HepG2 (cell line): ENCODE measurements around the gene MAPRE3. TPM values are rescaled to one million over a fixed set of nuclear protein-coding genes. Genes with fewer than 3 reads are reported as not detected.

Source experiments
- ATAC-seq: fragments of 200-7000 bp; cut with Tn5 transposase; 3 replicates; pipeline ENCODE4 v1.9.1; 2020; ENCODE audit warnings: mild to moderate bottlenecking, moderate library complexity
- BruUV-seq: library from RNA; stranded (reverse); fragments of 400-500 nt; replicated peaks from 2 replicates; lab custom pipeline; 2021; lab: Mats Ljungman, UMichigan
- CTCF ChIA-PET: fragments of 300-600 bp; formaldehyde crosslinking; extraction: SDS; loops from one replicate; lab custom pipeline; 2021; ENCODE audit warnings: low total read pairs, inconsistent platforms, low intra/inter-chr PET ratio; lab: Yijun Ruan, JAX
- POLR2A ChIA-PET: fragments of 350-600 bp; sonication (Branson Sonifier 250); formaldehyde crosslinking; loops from one replicate; lab custom pipeline; 2020; ENCODE audit warnings: antibody characterized with exemption, inconsistent platforms; lab: Yijun Ruan, JAX
- DNase-seq: peaks from one replicate; pipeline ENCODE4 v3.0.0-alpha.2; 2015; ENCODE audit warnings: low spot score
- FAIRE-seq: peaks from 3 replicates; lab custom pipeline; 2011; peaks lifted over from hg19 to GRCh38; lab: Jason Lieb, UNC
- H2AFZ ChIP-seq: one replicate; pipeline ENCODE4 v1.6.1; 2011; ENCODE audit warnings: low read length, inconsistent platforms
- H3K27ac ChIP-seq: fragments of 300-600 bp; 3 replicates; pipeline ENCODE4 v1.8.0; 2011; ENCODE audit warnings: mixed run types, mild to moderate bottlenecking, mixed read lengths, low read length, inconsistent platforms; ENCODE audit not compliant: insufficient read depth; ENCODE audit errors: extremely low read length
- H3K27me3 ChIP-seq, 2 experiments: fragments of 200-600 bp in 1 of 2; 2 replicates in 1 of 2; 3 replicates in 1 of 2; pipeline versions ENCODE4 v1.6.0 to v1.8.0; 2011; ENCODE audit warnings: low read length in 2 of 2, mild to moderate bottlenecking in 2 of 2, moderate library complexity in 2 of 2, inconsistent platforms in 1 of 2; ENCODE audit not compliant: insufficient read depth in 2 of 2, control insufficient read depth in 1 of 2
- H3K36me3 ChIP-seq, 2 experiments: fragments of 200-600 bp in 1 of 2; replicated peaks in 1 of 2; 2 replicates in 1 of 2; 3 replicates in 1 of 2; pipeline versions ENCODE4 v1.5.1 to v1.8.0; 2011; ENCODE audit warnings: low read length in 2 of 2, inconsistent platforms in 1 of 2; ENCODE audit not compliant: insufficient read depth in 2 of 2, control insufficient read depth in 1 of 2
- H3K4me1 ChIP-seq: 2 replicates; pipeline ENCODE4 v1.5.1; 2012; ENCODE audit warnings: low read length, inconsistent platforms; ENCODE audit not compliant: insufficient read depth
- H3K4me2 ChIP-seq: 2 replicates; pipeline ENCODE4 v1.6.0; 2011; ENCODE audit warnings: low read depth, low read length, inconsistent platforms
- H3K4me3 ChIP-seq, 3 experiments: fragments of 200-600 bp in 1 of 3; sonication (generic), shearing (Covaris generic) in 1 of 3; replicated peaks in 1 of 3; 2 replicates each; pipeline ENCODE4 v1.5.1; 2011 to 2016; ENCODE audit warnings: low read length in 3 of 3, inconsistent platforms in 2 of 3, low read depth in 2 of 3, mild to moderate bottlenecking in 2 of 3, control low read depth in 1 of 3, mixed read lengths in 1 of 3; ENCODE audit not compliant: insufficient read depth in 1 of 3
- H3K79me2 ChIP-seq: one replicate; pipeline ENCODE4 v1.6.1; 2011; ENCODE audit warnings: low read length, inconsistent platforms; ENCODE audit not compliant: insufficient read depth
- H3K9ac ChIP-seq: 2 replicates; pipeline ENCODE4 v1.6.0; 2011; ENCODE audit warnings: mild to moderate bottlenecking, low read depth, low read length, inconsistent platforms; ENCODE audit not compliant: insufficient read depth
- H3K9me3 ChIP-seq: 2 replicates; pipeline ENCODE4 v1.5.1; 2012; ENCODE audit warnings: mild to moderate bottlenecking, low read length
- H4K20me1 ChIP-seq: 2 replicates; pipeline ENCODE4 v1.6.0; 2011; ENCODE audit warnings: inconsistent platforms, mild to moderate bottlenecking, low read length, moderate library complexity; ENCODE audit not compliant: insufficient read depth
- KLF6 ChIP-seq: IDR thresholded peaks from 2 replicates; pipeline ENCODE4 v1.8.0; 2016; ENCODE audit warnings: missing biosample characterization, missing genetic modification reagents
- SMAD9 ChIP-seq: sonication (generic); formaldehyde crosslinking; IDR thresholded peaks from 2 replicates; pipeline ENCODE4 v1.5.1; 2020; ENCODE audit warnings: mild to moderate bottlenecking, missing genetic modification reagents
- ZNF629 ChIP-seq: sonication (generic); formaldehyde crosslinking; conservative IDR thresholded peaks from 2 replicates; pipeline ENCODE4 v1.5.0; 2020; ENCODE audit warnings: missing genetic modification reagents
- WGBS: methylation state at CpG from one replicate; pipeline ENCODE4 v1.1.6; 2017; ENCODE audit warnings: low lambda C conversion rate; 5-methylcytosine and 5-hydroxymethylcytosine counted together
- in situ Hi-C: cut with HindIII; loops from 2 replicates; pipeline ENCODE4 v1.10.0; 2017; ENCODE audit warnings: low pct_unique_long_range_greater_than_20kb; ENCODE audit not compliant: extremely low pct_ligation_motif_present
- intact Hi-C: fragments of 100-400 bp; cut with micrococcal nuclease; formaldehyde crosslinking; loops from one replicate; pipeline ENCODE4 v1.10.0; 2022; ENCODE audit not compliant: unreplicated experiment
- polyA plus RNA-seq, 8 experiments: library from polyadenylated mRNA; depleted of rRNA in 3 of 8; stranded (reverse) in 7 of 8; unstranded in 1 of 8; fragments of >200 nt; fragmentation: Illumina TruSeq in 4 of 8; extraction: Trizol in 4 of 8; gene quantifications; 2 replicates each; pipeline versions ENCODE4 v1.2.1 to v1.2.3, GENCODE V29; 2011 to 2016; ENCODE audit warnings: low read depth in 4 of 8, missing spikeins in 1 of 8, mixed read lengths in 1 of 8; ENCODE audit not compliant: insufficient read depth in 1 of 8
- total RNA-seq, 5 experiments: library from RNA; depleted of rRNA; stranded (reverse); fragments of >200 nt; fragmentation: Illumina TruSeq; extraction: Trizol; gene quantifications; 2 replicates each; pipeline ENCODE4 v1.2.3, GENCODE V29; 2016; ENCODE audit warnings: low read depth in 1 of 5
- TF ChIP-seq, protein P1 (sequence below): sonication (generic); formaldehyde crosslinking; IDR thresholded peaks from 2 replicates; pipeline ENCODE4 v1.4.0; 2020; ENCODE audit warnings: mild to moderate bottlenecking, missing genetic modification reagents

MAPRE3 gene
- total and polyA plus RNA-seq, 2 of the 13 experiments (the other 11 are each of a cell fraction or from before 2014, with no cell fraction given) = 0.31 to 0.91 TPM

DNA sequence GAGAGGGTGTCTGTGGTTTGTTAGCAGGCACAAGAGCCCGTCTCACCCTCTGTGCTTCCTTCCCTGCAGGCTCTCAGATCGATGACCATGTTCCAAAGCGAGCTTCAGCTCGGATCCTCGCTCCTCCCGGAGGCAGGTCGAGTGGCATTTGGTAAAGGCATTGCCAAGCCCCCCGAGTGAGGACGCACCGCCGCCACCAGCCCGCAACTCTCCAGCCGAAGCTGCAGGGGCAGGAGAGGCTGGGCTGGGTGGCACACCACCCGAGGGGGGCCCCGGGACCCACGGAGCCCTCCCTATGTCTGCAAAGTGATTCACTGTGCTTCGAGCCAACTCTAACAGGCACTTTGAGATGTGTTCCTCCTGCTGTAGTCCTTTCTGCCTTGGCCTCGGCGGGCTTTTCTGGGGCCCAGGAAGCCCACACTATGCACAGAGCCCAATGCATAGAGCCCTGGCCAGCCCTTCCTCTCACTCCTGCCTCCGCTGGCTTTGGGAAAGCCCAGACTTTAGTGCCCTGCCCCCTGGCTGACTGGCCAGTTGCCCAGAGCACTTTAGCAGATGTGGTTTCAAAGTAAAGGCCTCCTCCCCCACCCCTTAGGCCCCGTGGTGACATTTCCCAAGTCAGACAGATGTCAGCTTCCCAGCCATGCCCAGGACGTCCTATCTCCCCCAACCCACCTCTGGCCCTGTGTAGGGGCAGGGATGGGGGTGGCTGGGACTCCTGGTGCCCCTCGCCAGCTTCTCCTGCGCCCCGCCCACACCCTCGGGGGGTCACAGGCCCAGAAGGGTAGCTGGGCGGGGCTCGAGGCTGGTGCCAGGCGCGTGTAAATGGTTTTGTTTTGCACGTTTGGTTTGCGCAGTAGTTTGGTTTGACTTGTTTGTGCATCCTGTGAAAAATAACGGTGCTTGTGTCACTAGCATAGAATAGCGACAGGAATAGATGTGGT is 23.3 kb upstream of the MAPRE3 start (continued):
- TF ChIP-seq, protein P1, sequence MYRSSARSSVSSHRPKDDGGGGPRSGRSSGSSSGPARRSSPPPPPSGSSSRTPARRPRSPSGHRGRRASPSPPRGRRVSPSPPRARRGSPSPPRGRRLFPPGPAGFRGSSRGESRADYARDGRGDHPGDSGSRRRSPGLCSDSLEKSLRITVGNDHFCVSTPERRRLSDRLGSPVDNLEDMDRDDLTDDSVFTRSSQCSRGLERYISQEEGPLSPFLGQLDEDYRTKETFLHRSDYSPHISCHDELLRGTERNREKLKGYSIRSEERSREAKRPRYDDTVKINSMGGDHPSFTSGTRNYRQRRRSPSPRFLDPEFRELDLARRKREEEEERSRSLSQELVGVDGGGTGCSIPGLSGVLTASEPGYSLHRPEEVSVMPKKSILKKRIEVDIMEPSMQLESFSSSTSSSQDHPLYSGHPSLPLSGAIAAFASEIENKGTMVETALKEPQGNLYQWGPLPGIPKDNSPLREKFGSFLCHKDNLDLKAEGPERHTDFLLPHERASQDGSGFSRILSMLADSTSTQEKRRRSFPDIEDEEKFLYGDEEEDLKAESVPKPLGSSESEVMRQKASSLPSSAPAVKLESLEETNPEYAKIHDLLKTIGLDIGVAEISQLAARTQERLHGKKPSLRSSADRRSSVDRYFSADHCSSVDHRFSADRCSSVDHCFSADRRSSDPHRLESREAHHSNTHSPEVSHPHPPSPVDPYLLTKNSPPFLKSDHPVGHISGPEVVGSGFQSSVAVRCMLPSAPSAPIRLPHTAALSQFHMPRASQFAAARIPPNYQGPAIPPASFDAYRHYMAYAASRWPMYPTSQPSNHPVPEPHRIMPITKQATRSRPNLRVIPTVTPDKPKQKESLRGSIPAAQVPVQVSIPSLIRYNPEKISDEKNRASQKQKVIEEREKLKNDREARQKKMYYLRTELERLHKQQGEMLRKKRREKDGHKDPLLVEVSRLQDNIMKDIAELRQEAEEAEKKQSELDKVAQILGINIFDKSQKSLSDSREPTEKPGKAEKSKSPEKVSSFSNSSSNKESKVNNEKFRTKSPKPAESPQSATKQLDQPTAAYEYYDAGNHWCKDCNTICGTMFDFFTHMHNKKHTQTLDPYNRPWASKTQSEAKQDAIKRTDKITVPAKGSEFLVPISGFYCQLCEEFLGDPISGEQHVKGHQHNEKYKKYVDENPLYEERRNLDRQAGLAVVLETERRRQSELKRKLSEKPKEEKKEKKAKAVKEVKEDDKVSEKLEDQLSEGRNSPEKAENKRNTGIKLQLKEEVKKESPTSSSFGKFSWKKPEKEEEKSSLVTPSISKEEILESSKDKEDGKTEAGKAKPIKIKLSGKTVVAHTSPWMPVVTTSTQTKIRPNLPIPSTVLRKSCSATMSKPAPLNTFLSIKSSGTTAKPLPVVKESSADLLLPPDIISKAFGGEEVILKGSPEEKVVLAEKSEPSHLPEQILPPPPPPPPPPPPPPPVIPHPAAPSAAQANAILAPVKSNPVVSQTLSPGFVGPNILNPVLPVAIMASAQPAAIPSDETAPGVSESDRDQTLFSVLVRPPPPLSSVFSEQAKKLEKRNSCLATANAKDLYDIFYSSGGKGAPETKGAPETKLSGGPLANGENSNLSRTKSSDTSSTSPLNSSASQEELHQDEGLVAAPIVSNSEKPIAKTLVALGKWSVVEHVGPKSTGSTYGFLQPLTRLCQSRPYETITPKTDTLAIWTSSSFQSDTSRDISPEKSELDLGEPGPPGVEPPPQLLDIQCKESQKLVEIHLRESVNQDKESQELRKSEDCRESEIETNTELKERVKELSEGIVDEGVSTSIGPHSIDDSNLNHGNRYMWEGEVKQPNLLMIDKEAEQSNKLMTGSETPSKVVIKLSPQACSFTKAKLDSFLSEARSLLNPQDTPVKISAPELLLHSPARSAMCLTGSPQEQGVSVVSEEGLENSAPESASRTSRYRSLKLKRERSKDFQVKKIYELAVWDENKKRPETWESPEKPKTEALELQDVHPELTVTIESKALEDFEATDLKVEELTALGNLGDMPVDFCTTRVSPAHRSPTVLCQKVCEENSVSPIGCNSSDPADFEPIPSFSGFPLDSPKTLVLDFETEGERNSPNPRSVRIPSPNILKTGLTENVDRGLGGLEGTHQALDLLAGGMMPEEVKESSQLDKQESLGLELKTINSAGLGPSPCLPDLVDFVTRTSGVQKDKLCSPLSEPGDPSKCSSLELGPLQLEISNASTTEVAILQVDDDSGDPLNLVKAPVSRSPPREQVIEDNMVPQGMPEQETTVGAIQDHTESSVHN (CRISPR knock-in tag) = no peak
- no peak for TF ChIP-seq KLF6 (CRISPR knock-in tag)

DNA sequence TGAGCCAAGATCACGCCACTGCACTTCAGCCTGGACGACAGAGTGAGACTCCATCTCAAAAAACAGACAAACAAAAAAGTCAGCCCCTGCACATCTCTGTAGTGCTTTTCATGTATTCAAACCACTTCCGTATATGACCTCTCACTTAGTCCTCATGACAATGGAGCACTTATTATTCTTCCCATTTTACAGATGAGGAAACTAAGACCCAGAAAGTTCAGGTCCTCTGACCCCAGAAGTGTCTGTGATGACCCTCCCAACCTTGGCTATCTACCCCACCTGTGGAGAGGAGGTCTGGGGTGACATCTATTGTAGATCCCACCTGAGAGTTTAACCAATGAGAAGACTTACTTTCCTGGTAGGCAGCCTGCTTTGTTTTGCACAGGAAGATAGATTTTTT is 21.6 kb upstream of the MAPRE3 start:
- no peak overlapping the region for H3K4me2 ChIP-seq
- TF ChIP-seq ZNF629 (CRISPR knock-in tag) (peak; percentile 47), SMAD9 (no peak)
- TF ChIP-seq, all 625 proteins: peak for 1
- peaks cover 12 to 71% of the 10 kb centered on the region in 2 experiments; a peak in 4 of 5 replicates for H3K27me3 ChIP-seq
- H2AFZ ChIP-seq = no peak overlapping the region
- no TSS peak for BruUV-seq
- intact Hi-C loops (no loop called here), in situ Hi-C loops (no loop called here)
- H3K4me1 ChIP-seq = peaks cover 12% of the 10 kb centered on the region
- no peak overlapping the region for H3K27ac ChIP-seq
- no peaks in the 10 kb centered on the region for H4K20me1 ChIP-seq
- DNase-seq (no peak), ATAC-seq (no peak), FAIRE-seq (no peak)
- ChIA-PET CTCF (no interaction called here), POLR2A (no interaction called here)
- H3K9ac ChIP-seq = no peak overlapping the region
- WGBS = 61% methylated on average over 3 of the region's 3 CpGs
- no peaks in the 10 kb centered on the region for H3K79me2 ChIP-seq
- no peaks in the 10 kb centered on the region for H3K9me3 ChIP-seq
- no peak overlapping the region for H3K4me3 ChIP-seq
- no peaks in the 10 kb centered on the region for H3K36me3 ChIP-seq
